PFSK-1 (cell line): ENCODE data around the gene MAP7D3.

Experiments used
- FOXP2 ChIP-seq: optimal IDR thresholded peaks from 2 replicates; pipeline ENCODE3; 2011; ENCODE audit warnings: borderline replicate concordance, control low read depth, inconsistent platforms; ENCODE audit not compliant: insufficient read depth; ENCODE audit errors: extremely low read length, extremely low read depth
- POLR2AphosphoS5 ChIP-seq: IDR thresholded peaks from 2 replicates; pipeline ENCODE4 v1.6.1; 2012; ENCODE audit warnings: low read depth, mild to moderate bottlenecking, control low read depth, low read length, moderate library complexity
- REST ChIP-seq, 2 experiments: IDR thresholded peaks; 2 replicates each; pipeline versions ENCODE4 v1.6.1 to v1.8.0; 2011 to 2012; ENCODE audit warnings: low read depth in 2 of 2, low read length in 2 of 2, control low read depth in 1 of 2, inconsistent platforms in 1 of 2, mild to moderate bottlenecking in 1 of 2, moderate library complexity in 1 of 2; ENCODE audit not compliant: insufficient read depth in 1 of 2
- SIN3A ChIP-seq: IDR thresholded peaks from 2 replicates; pipeline ENCODE4 v1.6.1; 2012; ENCODE audit warnings: mild to moderate bottlenecking, low read length, moderate library complexity, borderline replicate concordance; ENCODE audit not compliant: insufficient read depth
- TAF1 ChIP-seq: IDR thresholded peaks from 2 replicates; pipeline ENCODE4 v1.6.1; 2012; ENCODE audit warnings: low read length, control low read depth, borderline replicate concordance; ENCODE audit not compliant: insufficient read depth

The MAP7D3 gene

GRCh38 chrX:136204571-136204970, 46.6 kb downstream of the MAP7D3 start:
- TF ChIP-seq TAF1 (no peak), POLR2AphosphoS5 (no peak), SIN3A (no peak)

GRCh38 chrX:136203951-136204350, 47.2 kb downstream of the MAP7D3 start:
- TF ChIP-seq TAF1 (no peak), FOXP2 (no peak), REST (IDR thresholded peaks at IDR 0.05; ENCODE audit: insufficient read depth in 1 of 2, low read depth in 2 of 2, low read length in 2 of 2) (no peak), SIN3A (no peak), POLR2AphosphoS5 (no peak)

GRCh38 chrX:136203438-136203837, 47.8 kb downstream of the MAP7D3 start:
- TF ChIP-seq REST (IDR thresholded peaks at IDR 0.05; ENCODE audit: insufficient read depth in 1 of 2, low read depth in 2 of 2, low read length in 2 of 2) (no peak), SIN3A (no peak), TAF1 (no peak), POLR2AphosphoS5 (no peak), FOXP2 (no peak)

GRCh38 chrX:136202889-136203288, 48.3 kb downstream of the MAP7D3 start:
- TF ChIP-seq POLR2AphosphoS5: no peak
- TF ChIP-seq SIN3A: no peak
- no peak for TF ChIP-seq REST (IDR thresholded peaks at IDR 0.05; ENCODE audit: insufficient read depth in 1 of 2, low read depth in 2 of 2, low read length in 2 of 2)
- no peak for TF ChIP-seq FOXP2
- no peak for TF ChIP-seq TAF1

GRCh38 chrX:136201601-136202000, 49.6 kb downstream of the MAP7D3 start:
- no peak for TF ChIP-seq TAF1
- TF ChIP-seq POLR2AphosphoS5: no peak
- no peak for TF ChIP-seq FOXP2
- no peak for TF ChIP-seq SIN3A
- TF ChIP-seq REST (IDR thresholded peaks at IDR 0.05; ENCODE audit: insufficient read depth in 1 of 2, low read depth in 2 of 2, low read length in 2 of 2): no peak
